DMS 273 treated with DMSO at 0.1 percent for 48 hours (cell line): Measurements from ENCODE around the gene SPTB.

Source experiments
- DNase-seq: peaks from one replicate; lab custom pipeline; 2025; lab: John Stamatoyannopoulos, UW

The SPTB gene

GRCh38 chr14:64729386-64730060 is 150.2 kb downstream of the SPTB start:
- DNase-seq, result no peak

GRCh38 chr14:64728856-64729255 is 150.9 kb downstream of the SPTB start:
- DNase-seq, result no peak

- DNase-seq, result no peak
These were observed 151.6 kb downstream of the SPTB start for GRCh38 chr14:64728106-64728505.

- no peak for DNase-seq
These were observed 152.1 kb downstream of the SPTB start for GRCh38 chr14:64727551-64728071.

- no peak for DNase-seq
These were observed 153.2 kb downstream of the SPTB start for GRCh38 chr14:64726585-64726890.

GRCh38 chr14:64725879-64726584 is 153.7 kb downstream of the SPTB start:
- DNase-seq, result no peak

GRCh38 chr14:64725261-64725815 is 154.4 kb downstream of the SPTB start:
- no peak for DNase-seq

GRCh38 chr14:64724578-64724930 is 155.2 kb downstream of the SPTB start:
- DNase-seq, result no peak

- no peak for DNase-seq
These were observed 155.8 kb downstream of the SPTB start for GRCh38 chr14:64723691-64724577.

GRCh38 chr14:64722842-64723447 is 156.8 kb downstream of the SPTB start:
- DNase-seq, result no peak

GRCh38 chr14:64721899-64722298 is 157.8 kb downstream of the SPTB start:
- DNase-seq, result no peak

- DNase-seq, result no peak
These were observed 158.3 kb downstream of the SPTB start for GRCh38 chr14:64721391-64721791.

GRCh38 chr14:64720131-64720576 is 159.6 kb downstream of the SPTB start:
- no peak for DNase-seq

GRCh38 chr14:64719601-64720000 is 160.1 kb downstream of the SPTB start:
- no peak for DNase-seq

GRCh38 chr14:64718762-64719161 is 160.9 kb downstream of the SPTB start:
- no peak for DNase-seq

- peak; percentile 36 for DNase-seq
These were observed 161.8 kb downstream of the SPTB start for GRCh38 chr14:64717870-64718269.

- DNase-seq, result no peak
These were observed 163.9 kb downstream of the SPTB start for GRCh38 chr14:64715628-64716412.

- no peak for DNase-seq
These were observed 164.5 kb downstream of the SPTB start for GRCh38 chr14:64715146-64715627.

GRCh38 chr14:64714432-64715025 is 165.2 kb downstream of the SPTB start:
- DNase-seq, result no peak

GRCh38 chr14:64713677-64714076 is 166.0 kb downstream of the SPTB start:
- no peak for DNase-seq

GRCh38 chr14:64711039-64711438 is 168.7 kb downstream of the SPTB start:
- DNase-seq, result no peak
